Esophagus muscularis mucosa (tissue), 4 donors: ENCODE results near the gene CTBP1. TPM values are rescaled to one million over a fixed set of nuclear protein-coding genes. Genes with fewer than 3 reads are reported as not detected.
A peak's percentile ranks its signal among the peaks of the same experiment; 100 is the strongest.

Experiments used
- DNase-seq: peaks from one replicate; pipeline ENCODE4 v3.0.0-alpha.2; 2017; ENCODE audit errors: extremely low spot score
- H3K27ac ChIP-seq, 4 donors: fragments of 200-600 bp; sonication (generic); replicated peaks in 1 of 4; 1 replicate in 3 of 4; 2 replicates in 1 of 4; pipeline ENCODE4 v1.5.1; 2016 to 2019; ENCODE audit warnings: mild to moderate bottlenecking in 1 of 4
- H3K27me3 ChIP-seq, 4 donors: fragments of 200-600 bp; sonication (generic); one replicate each; pipeline versions ENCODE4 v1.5.1 to v1.6.0; 2016 to 2019
- H3K36me3 ChIP-seq, 4 donors: fragments of 200-600 bp; sonication (generic); one replicate each; pipeline ENCODE4 v1.5.1; 2016 to 2019
- H3K4me1 ChIP-seq, 4 donors: fragments of 200-600 bp; sonication (generic); one replicate each; pipeline ENCODE4 v1.5.1; 2016 to 2019
- H3K4me3 ChIP-seq, 4 donors: fragments of 200-600 bp; sonication (generic); 1 replicate in 2 of 4; 2 replicates in 2 of 4; pipeline ENCODE4 v1.5.1; 2016 to 2019; ENCODE audit warnings: mild to moderate bottlenecking in 4 of 4, moderate library complexity in 1 of 4
- H3K9me3 ChIP-seq, 4 donors: fragments of 200-600 bp; sonication (generic); 1 replicate in 3 of 4; 2 replicates in 1 of 4; pipeline ENCODE4 v1.5.1; 2016 to 2019
- CTCF ChIP-seq, 3 experiments: fragments of 200-600 bp in 2 of 3; fragments of 450-650 bp in 1 of 3; sonication (generic) in 2 of 3; IDR thresholded peaks; one replicate each; pipeline ENCODE4 v1.5.1; 2017 to 2019; ENCODE audit warnings: antibody characterized with exemption in 3 of 3, mild to moderate bottlenecking in 2 of 3, moderate library complexity in 1 of 3
- EP300 ChIP-seq: sonication (generic); formaldehyde crosslinking; IDR thresholded peaks from one replicate; pipeline ENCODE4 v1.6.1; 2017; ENCODE audit warnings: antibody characterized with exemption
- POLR2A ChIP-seq: fragments of 450-650 bp; IDR thresholded peaks from one replicate; pipeline ENCODE4 v1.6.1; 2017; ENCODE audit warnings: antibody characterized with exemption, moderate library complexity, mild to moderate bottlenecking, low read depth
- POLR2AphosphoS5 ChIP-seq, 2 donors: sonication (generic); formaldehyde crosslinking; IDR thresholded peaks; one replicate each; pipeline ENCODE4 v1.6.1; 2017; ENCODE audit warnings: antibody characterized with exemption in 2 of 2
- WGBS: methylation state at CpG from one replicate; pipeline ENCODE4 v1.1.5; 2018; 5-methylcytosine and 5-hydroxymethylcytosine counted together
- intact Hi-C: fragments of 100-400 bp; cut with DNase I; formaldehyde crosslinking; loops from one replicate; pipeline ENCODE4 v1.15.1; 2023
- total RNA-seq, 4 donors: library from RNA; depleted of rRNA; stranded (reverse); fragments of >200 nt; gene quantifications; one replicate each; pipeline versions ENCODE4 v1.1.0 to v1.2.1, GENCODE V29; 2016

Gene CTBP1
- total RNA-seq, 4 donors from 2014 or later, result 110 to 245 (median 172) TPM

- Histone ChIP-seq H3K27me3 (peaks cover 8 to 55% (median 26%) of the 10 kb centered on the region in 4 donors), H3K9me3 (no peaks in the 10 kb centered on the region), H3K4me1 (peaks cover 49 to 55% (median 54%) of the 10 kb centered on the region in 4 donors), H3K36me3 (peaks cover 0 to 8% (median 0%) of the 10 kb centered on the region in 4 donors), H3K27ac (peak within 1 kb of the TSS; percentile 61 to 75 (median 74)), H3K4me3 (peak within 1 kb of the TSS; percentile 48 to 56 (median 53))
- TF ChIP-seq POLR2A (no peak), CTCF (IDR thresholded peaks at IDR 0.05) (no peak)
- WGBS, result 26% methylated on average over 17 of the region's 54 CpGs
- intact Hi-C loops, result no loop called here
- DNase-seq, result peak; percentile 88
Measured at GRCh38 chr4:1172228-1172851, 76.6 kb downstream of the CTBP1 start, which contains the start of gene SPON2. TSS of gene SPON2 (minus strand) at chr4:1172583.

- Histone ChIP-seq H3K36me3 (peaks cover 0 to 8% (median 0%) of the 10 kb centered on the region in 4 donors), H3K4me3 (peak overlapping the region; percentile 48 to 56 (median 53)), H3K27me3 (peaks cover 8 to 55% (median 26%) of the 10 kb centered on the region in 4 donors), H3K9me3 (no peaks in the 10 kb centered on the region), H3K27ac (peak overlapping the region; percentile 61 to 75 (median 74)), H3K4me1 (peaks cover 47 to 56% (median 56%) of the 10 kb centered on the region in 4 donors)
- no peak for TF ChIP-seq CTCF (IDR thresholded peaks at IDR 0.05)
- TF ChIP-seq POLR2AphosphoS5 (IDR thresholded peaks at IDR 0.05), result no peak
- TF ChIP-seq EP300, result no peak
- TF ChIP-seq POLR2A, result no peak
- peak; percentile 86 for DNase-seq
- 3% methylated on average over 6 of the region's 88 CpGs for WGBS
- intact Hi-C loops, result no loop called here
Measured at GRCh38 chr4:1171311-1172227, 77.4 kb downstream of the CTBP1 start.

GRCh38 chr4:1170976-1171310 is 78.0 kb downstream of the CTBP1 start:
- H3K9me3 ChIP-seq, result no peaks in the 10 kb centered on the region
- peaks cover 0 to 8% (median 0%) of the 10 kb centered on the region in 4 donors for H3K36me3 ChIP-seq
- peaks cover 8 to 55% (median 26%) of the 10 kb centered on the region in 4 donors for H3K27me3 ChIP-seq
- TF ChIP-seq POLR2A, result no peak
- no peak for TF ChIP-seq POLR2AphosphoS5 (IDR thresholded peaks at IDR 0.05)
- no peak for TF ChIP-seq CTCF (IDR thresholded peaks at IDR 0.05)
- no peak for TF ChIP-seq EP300
- H3K4me3 ChIP-seq, result peak overlapping the region; percentile 48 to 56 (median 53)
- H3K27ac ChIP-seq, result peak overlapping the region in 1 of 4 donors; percentile 61
- 23% methylated on average over 34 of the region's 42 CpGs for whole genome bisulfite sequencing
- intact Hi-C loops, result no loop called here
- H3K4me1 ChIP-seq, result peaks cover 47 to 58% (median 56%) of the 10 kb centered on the region in 4 donors
- peak; percentile 86 for DNase-seq

GRCh38 chr4:1170156-1170975 is 78.6 kb downstream of the CTBP1 start:
- Histone ChIP-seq H3K9me3 (no peaks in the 10 kb centered on the region), H3K27ac (no peak overlapping the region), H3K4me3 (peak overlapping the region; percentile 48 to 56 (median 53)), H3K4me1 (peaks cover 47 to 58% (median 56%) of the 10 kb centered on the region in 4 donors), H3K36me3 (peaks cover 0 to 8% (median 0%) of the 10 kb centered on the region in 4 donors), H3K27me3 (peaks cover 8 to 52% (median 26%) of the 10 kb centered on the region in 4 donors)
- DNase-seq, result peak; percentile 88
- intact Hi-C loops, result no loop called here
- 88% methylated on average over 8 of the region's 37 CpGs for WGBS
- TF ChIP-seq POLR2AphosphoS5 (IDR thresholded peaks at IDR 0.05) (no peak), CTCF (IDR thresholded peaks at IDR 0.05) (no peak), POLR2A (no peak), EP300 (no peak)
